HEK293 (cell line): ENCODE measurements around the gene ADK.

Experiments used
- BCL11B ChIP-seq: fragments of 450-650 bp; formaldehyde crosslinking; IDR thresholded peaks from 2 replicates; pipeline ENCODE4 v1.5.1; 2016; ENCODE audit warnings: low read depth, missing biosample characterization, missing genetic modification characterization
- GFI1B ChIP-seq: fragments of 450-650 bp; formaldehyde crosslinking; IDR thresholded peaks from 2 replicates; pipeline ENCODE4 v1.5.1; 2016; ENCODE audit warnings: missing biosample characterization, missing genetic modification characterization
- GLIS1 ChIP-seq: fragments of 450-650 bp; formaldehyde crosslinking; IDR thresholded peaks from 2 replicates; pipeline ENCODE4 v1.5.1; 2016; ENCODE audit warnings: missing biosample characterization, missing genetic modification characterization
- IKZF3 ChIP-seq: fragments of 450-650 bp; IDR thresholded peaks from 2 replicates; pipeline ENCODE4 v1.5.0; 2018; ENCODE audit warnings: missing biosample characterization, mild to moderate bottlenecking, missing genetic modification characterization, moderate library complexity
- PRDM10 ChIP-seq: fragments of 450-650 bp; formaldehyde crosslinking; IDR thresholded peaks from 2 replicates; pipeline ENCODE4 v1.5.1; 2016; ENCODE audit warnings: missing biosample characterization, missing genetic modification characterization
- REPIN1 ChIP-seq: fragments of 450-650 bp; formaldehyde crosslinking; IDR thresholded peaks from 2 replicates; pipeline ENCODE4 v1.5.1; 2017; ENCODE audit warnings: missing biosample characterization, missing genetic modification characterization, low read depth
- TRIM28 ChIP-seq: IDR thresholded peaks from 2 replicates; pipeline ENCODE4 v1.6.1; 2011; ENCODE audit warnings: low read length, control low read depth, borderline replicate concordance
- WT1 ChIP-seq: fragments of 450-650 bp; formaldehyde crosslinking; IDR thresholded peaks from 2 replicates; pipeline ENCODE4 v1.5.1; 2016; ENCODE audit warnings: missing biosample characterization, missing genetic modification characterization
- ZFHX2 ChIP-seq: fragments of 450-650 bp; formaldehyde crosslinking; conservative IDR thresholded peaks from 2 replicates; pipeline ENCODE4 v1.5.1; 2016; ENCODE audit warnings: missing biosample characterization, missing genetic modification characterization
- ZFP37 ChIP-seq: fragments of 450-650 bp; formaldehyde crosslinking; IDR thresholded peaks from 2 replicates; pipeline ENCODE4 v1.5.1; 2016; ENCODE audit warnings: missing biosample characterization, missing genetic modification characterization
- ZNF146 ChIP-seq: fragments of 450-650 bp; formaldehyde crosslinking; IDR thresholded peaks from 2 replicates; pipeline ENCODE4 v1.5.1; 2016; ENCODE audit warnings: missing biosample characterization, missing genetic modification characterization
- ZNF157 ChIP-seq: fragments of 450-650 bp; formaldehyde crosslinking; IDR thresholded peaks from 2 replicates; pipeline ENCODE4 v1.5.1; 2016; ENCODE audit warnings: missing biosample characterization, missing genetic modification characterization
- ZNF221 ChIP-seq: fragments of 450-650 bp; formaldehyde crosslinking; IDR thresholded peaks from 2 replicates; pipeline ENCODE4 v1.5.1; 2017; ENCODE audit warnings: missing biosample characterization, missing genetic modification characterization, borderline replicate concordance
- ZNF354C ChIP-seq: fragments of 450-650 bp; formaldehyde crosslinking; IDR thresholded peaks from 2 replicates; pipeline ENCODE4 v1.5.1; 2016; ENCODE audit warnings: missing biosample characterization, missing genetic modification characterization, low read depth, borderline replicate concordance
- ZNF391 ChIP-seq: fragments of 450-650 bp; formaldehyde crosslinking; IDR thresholded peaks from 2 replicates; pipeline ENCODE4 v1.5.1; 2016; ENCODE audit warnings: low read depth, missing biosample characterization, missing genetic modification characterization, borderline replicate concordance
- ZNF48 ChIP-seq: fragments of 450-650 bp; formaldehyde crosslinking; IDR thresholded peaks from 2 replicates; pipeline ENCODE4 v1.5.1; 2016; ENCODE audit warnings: missing biosample characterization, missing genetic modification characterization
- ZNF521 ChIP-seq: fragments of 450-650 bp; formaldehyde crosslinking; IDR thresholded peaks from 2 replicates; pipeline ENCODE4 v1.5.1; 2017; ENCODE audit warnings: missing biosample characterization, mild to moderate bottlenecking, missing genetic modification characterization
- ZNF555 ChIP-seq: fragments of 450-650 bp; formaldehyde crosslinking; conservative IDR thresholded peaks from 2 replicates; pipeline ENCODE4 v1.5.1; 2017; ENCODE audit warnings: missing biosample characterization, mild to moderate bottlenecking, missing genetic modification characterization, inconsistent platforms
- ZNF560 ChIP-seq: fragments of 450-650 bp; formaldehyde crosslinking; IDR thresholded peaks from 2 replicates; pipeline ENCODE4 v1.5.1; 2017; ENCODE audit warnings: missing biosample characterization, missing genetic modification characterization, borderline replicate concordance
- ZNF585B ChIP-seq: fragments of 450-650 bp; formaldehyde crosslinking; IDR thresholded peaks from 2 replicates; pipeline ENCODE4 v1.5.1; 2016; ENCODE audit warnings: missing biosample characterization, missing genetic modification characterization
- ZNF610 ChIP-seq: fragments of 450-650 bp; formaldehyde crosslinking; IDR thresholded peaks from 2 replicates; pipeline ENCODE4 v1.5.1; 2016; ENCODE audit warnings: missing biosample characterization, missing genetic modification characterization, borderline replicate concordance
- ZNF623 ChIP-seq: fragments of 450-650 bp; formaldehyde crosslinking; IDR thresholded peaks from 2 replicates; pipeline ENCODE4 v1.5.1; 2016; ENCODE audit warnings: missing biosample characterization, missing genetic modification characterization
- ZNF654 ChIP-seq: fragments of 450-650 bp; formaldehyde crosslinking; IDR thresholded peaks from 2 replicates; pipeline ENCODE4 v1.5.1; 2016; ENCODE audit warnings: low read depth, missing biosample characterization, missing genetic modification characterization
- ZNF776 ChIP-seq: fragments of 450-650 bp; formaldehyde crosslinking; IDR thresholded peaks from 2 replicates; pipeline ENCODE4 v1.5.0; 2017; ENCODE audit warnings: missing biosample characterization, missing genetic modification characterization, borderline replicate concordance
- ZNF777 ChIP-seq: fragments of 450-650 bp; formaldehyde crosslinking; IDR thresholded peaks from 2 replicates; pipeline ENCODE4 v1.5.1; 2017; ENCODE audit warnings: missing biosample characterization, missing genetic modification characterization, borderline replicate concordance
- ZSCAN16 ChIP-seq: fragments of 450-650 bp; formaldehyde crosslinking; IDR thresholded peaks from 2 replicates; pipeline ENCODE4 v1.5.1; 2016; ENCODE audit warnings: missing biosample characterization, missing genetic modification characterization
- TF ChIP-seq, protein P1 (sequence below): fragments of 450-650 bp; formaldehyde crosslinking; IDR thresholded peaks from 2 replicates; pipeline ENCODE4 v1.5.1; 2016; ENCODE audit warnings: missing biosample characterization, missing genetic modification characterization
- TF ChIP-seq, protein P2 (sequence below): fragments of 450-650 bp; formaldehyde crosslinking; IDR thresholded peaks from 2 replicates; pipeline ENCODE4 v1.5.1; 2016; ENCODE audit warnings: missing biosample characterization, missing genetic modification characterization

ADK gene

GRCh38 chr10:74176380-74177139 is 25.5 kb downstream of the ADK start (continued):
- TF ChIP-seq GFI1B (tag by site-specific recombination) (no peak), ZNF610 (tag by site-specific recombination) (0 out of 2 replicates have a peak, but pooled peaks have one; percentile 69), BCL11B (tag by site-specific recombination) (no peak), ZSCAN16 (tag by site-specific recombination) (no peak), ZNF560 (no peak), ZNF521 (tag by site-specific recombination) (no peak), ZNF146 (no peak), IKZF3 (no peak; the same call in none of the 2 replicates), ZNF157 (tag by site-specific recombination) (no peak), ZNF777 (tag by site-specific recombination) (no peak), ZNF654 (tag by site-specific recombination) (no peak), ZNF221 (tag by site-specific recombination) (no peak), ZFP37 (peak; percentile 77), GLIS1 (tag by site-specific recombination) (peak; percentile 59), ZNF776 (tag by site-specific recombination) (no peak), WT1 (tag by site-specific recombination) (peak; percentile 45), ZFHX2 (tag by site-specific recombination) (no peak; the same call in none of the 2 replicates), REPIN1 (no peak), TRIM28 (0 out of 2 replicates have a peak, but pooled peaks have one; percentile 30), ZNF623 (no peak; the same call in 1 of the 2 replicates), PRDM10 (peak; percentile 54), ZNF555 (tag by site-specific recombination) (no peak), ZNF391 (tag by site-specific recombination) (peak; percentile 79; the same call in 1 of the 2 replicates), ZNF354C (tag by site-specific recombination) (no peak), ZNF48 (tag by site-specific recombination) (no peak), ZNF585B (no peak)
- TF ChIP-seq, protein P1, sequence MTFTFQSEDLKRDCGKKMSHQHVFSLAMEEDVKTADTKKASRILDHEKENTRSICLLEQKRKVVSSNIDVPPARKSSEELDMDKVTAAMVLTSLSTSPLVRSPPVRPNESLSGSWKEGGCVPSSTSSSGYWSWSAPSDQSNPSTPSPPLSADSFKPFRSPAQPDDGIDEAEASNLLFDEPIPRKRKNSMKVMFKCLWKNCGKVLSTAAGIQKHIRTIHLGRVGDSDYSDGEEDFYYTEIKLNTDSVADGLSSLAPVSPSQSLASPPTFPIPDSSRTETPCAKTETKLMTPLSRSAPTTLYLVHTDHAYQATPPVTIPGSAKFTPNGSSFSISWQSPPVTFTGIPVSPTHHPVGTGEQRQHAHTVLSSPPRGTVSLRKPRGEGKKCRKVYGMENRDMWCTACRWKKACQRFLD = no peak
- TF ChIP-seq, protein P2, sequence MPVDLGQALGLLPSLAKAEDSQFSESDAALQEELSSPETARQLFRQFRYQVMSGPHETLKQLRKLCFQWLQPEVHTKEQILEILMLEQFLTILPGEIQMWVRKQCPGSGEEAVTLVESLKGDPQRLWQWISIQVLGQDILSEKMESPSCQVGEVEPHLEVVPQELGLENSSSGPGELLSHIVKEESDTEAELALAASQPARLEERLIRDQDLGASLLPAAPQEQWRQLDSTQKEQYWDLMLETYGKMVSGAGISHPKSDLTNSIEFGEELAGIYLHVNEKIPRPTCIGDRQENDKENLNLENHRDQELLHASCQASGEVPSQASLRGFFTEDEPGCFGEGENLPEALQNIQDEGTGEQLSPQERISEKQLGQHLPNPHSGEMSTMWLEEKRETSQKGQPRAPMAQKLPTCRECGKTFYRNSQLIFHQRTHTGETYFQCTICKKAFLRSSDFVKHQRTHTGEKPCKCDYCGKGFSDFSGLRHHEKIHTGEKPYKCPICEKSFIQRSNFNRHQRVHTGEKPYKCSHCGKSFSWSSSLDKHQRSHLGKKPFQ (tag by site-specific recombination) = no peak
